Islet precursor cell (in vitro differentiated cells): ENCODE data around the gene TMEM139.

Experiments
- DNase-seq: peaks from one replicate; pipeline ENCODE4 v3.0.0-alpha.2; 2018

The TMEM139 gene

GRCh38 chr7:143284591-143285469 lies at the start of gene TMEM139:
Gene TMEM139, plus strand, starts transcription at chr7:143284958. Its CDS starts 1,000 bp downstream, at chr7:143285958.
- DNase-seq: peak; percentile 68

GRCh38 chr7:143235561-143235960 lies 49.2 kb upstream of the TMEM139 start:
- DNase-seq: no peak

- DNase-seq: no peak
Measured at GRCh38 chr7:143236408-143236990, 48.3 kb upstream of the TMEM139 start.

- no peak for DNase-seq
Measured at GRCh38 chr7:143237366-143237765, 47.4 kb upstream of the TMEM139 start.

GRCh38 chr7:143238289-143238980 lies 46.3 kb upstream of the TMEM139 start:
- DNase-seq: no peak

GRCh38 chr7:143239813-143240212 lies 44.9 kb upstream of the TMEM139 start:
- no peak for DNase-seq

- DNase-seq: peak; percentile 83
Measured at GRCh38 chr7:143240291-143241168, 44.2 kb upstream of the TMEM139 start.

GRCh38 chr7:143242306-143242705 lies 42.5 kb upstream of the TMEM139 start:
- no peak for DNase-seq

GRCh38 chr7:143243111-143243510 lies 41.6 kb upstream of the TMEM139 start:
- DNase-seq: no peak

GRCh38 chr7:143243614-143244013 lies 41.1 kb upstream of the TMEM139 start:
- no peak for DNase-seq

- DNase-seq: no peak
Measured at GRCh38 chr7:143244321-143244720, 40.4 kb upstream of the TMEM139 start.

- DNase-seq: no peak
Measured at GRCh38 chr7:143245123-143245522, 39.6 kb upstream of the TMEM139 start.

GRCh38 chr7:143247372-143247771 lies 37.4 kb upstream of the TMEM139 start:
- no peak for DNase-seq

- peak; percentile 96 for DNase-seq
Measured at GRCh38 chr7:143248761-143249354, 35.9 kb upstream of the TMEM139 start.

- DNase-seq: no peak
Measured at GRCh38 chr7:143250199-143250598, 34.6 kb upstream of the TMEM139 start.

- DNase-seq: no peak
Measured at GRCh38 chr7:143250822-143251221, 33.9 kb upstream of the TMEM139 start.

- no peak for DNase-seq
Measured at GRCh38 chr7:143252006-143252405, 32.8 kb upstream of the TMEM139 start.

- no peak for DNase-seq
Measured at GRCh38 chr7:143255564-143255963, 29.2 kb upstream of the TMEM139 start.

GRCh38 chr7:143256325-143256724 lies 28.4 kb upstream of the TMEM139 start:
- DNase-seq: no peak

GRCh38 chr7:143256932-143257331 lies 27.8 kb upstream of the TMEM139 start:
- no peak for DNase-seq

- DNase-seq: no peak
Measured at GRCh38 chr7:143257501-143257900, 27.3 kb upstream of the TMEM139 start.

GRCh38 chr7:143258831-143259230 lies 25.9 kb upstream of the TMEM139 start:
- DNase-seq: no peak
